Muscle of arm (tissue), 14 donors: ENCODE data around the gene SERPINB6. TPM values are rescaled to one million over a fixed set of nuclear protein-coding genes. Genes with fewer than 3 reads are reported as not detected.
A peak's percentile ranks its signal among the peaks of the same experiment; 100 is the strongest.
"Not testable (repeated sequence)": the region's sequence is repeated elsewhere in the genome, so short reads cannot be mapped to it uniquely, and the experiment has no call there.

Source experiments
- DNase-seq: peaks from one replicate; pipeline ENCODE4 v3.0.0-alpha.2; 2013
- long read RNA-seq, 11 donors: transcript quantifications; one replicate each; lab custom pipeline, GENCODE V29; 2026
- polyA plus RNA-seq, 12 donors: library from polyadenylated mRNA; unstranded; fragments of 120-200 nt; gene quantifications; one replicate each; pipeline ENCODE4 v1.2.1, GENCODE V29; 2013; ENCODE audit not compliant: insufficient read length in 12 of 12

The SERPINB6 gene
- 10 to 100 TPM in 11 of 12 donors, not detected in 1; 68.8 to 98.2 (median 78.3) TPM for polyA plus RNA-seq
- long read RNA-seq, donor 1, transcript SERPINB6-205 (7 exons, 1,315 nt): major isoform, 27 of 200 reads
- long read RNA-seq, donor 1, transcript SERPINB6-212 (6 exons, 3,265 nt): minor isoform, 8 of 200 reads
- long read RNA-seq, donor 1, transcript SERPINB6-216 (4 exons, 2,120 nt): minor isoform, 6 of 200 reads
- long read RNA-seq, donor 1, transcript SERPINB6-206 (7 exons, 1,375 nt): minor isoform, 7 of 200 reads
- long read RNA-seq, donor 1, partial matches to known transcripts: 143 of 200 reads
- long read RNA-seq, donor 1, other reads (novel, unspliced or antisense): 0 of 200 reads
- long read RNA-seq, donor 2, transcript SERPINB6-205 (7 exons, 1,315 nt): major isoform, 15 of 162 reads
- long read RNA-seq, donor 2, transcript SERPINB6-204 (7 exons, 1,370 nt): minor isoform, 8 of 162 reads
- long read RNA-seq, donor 2, partial matches to known transcripts: 127 of 162 reads
- long read RNA-seq, donor 2, other reads (novel, unspliced or antisense): 0 of 162 reads
- long read RNA-seq, donor 3, partial matches to known transcripts: 5 of 11 reads
- long read RNA-seq, donor 3, other reads (novel, unspliced or antisense): 0 of 11 reads
- long read RNA-seq, donor 4, partial matches to known transcripts: 19 of 24 reads
- long read RNA-seq, donor 4, other reads (novel, unspliced or antisense): 0 of 24 reads
- long read RNA-seq, donor 5, transcript SERPINB6-204 (7 exons, 1,370 nt): minor isoform, 10 of 51 reads
- long read RNA-seq, donor 5, transcript SERPINB6-205 (7 exons, 1,315 nt): major isoform, 19 of 51 reads
- long read RNA-seq, donor 5, partial matches to known transcripts: 6 of 51 reads
- long read RNA-seq, donor 5, other reads (novel, unspliced or antisense): 0 of 51 reads
- long read RNA-seq, donor 6, transcript SERPINB6-205 (7 exons, 1,315 nt): major isoform, 11 of 37 reads
- long read RNA-seq, donor 6, partial matches to known transcripts: 11 of 37 reads
- long read RNA-seq, donor 6, other reads (novel, unspliced or antisense): 0 of 37 reads
- long read RNA-seq, donor 7, transcript SERPINB6-205 (7 exons, 1,315 nt): major isoform, 5 of 21 reads
- long read RNA-seq, donor 7, partial matches to known transcripts: 5 of 21 reads
- long read RNA-seq, donor 7, other reads (novel, unspliced or antisense): 0 of 21 reads
- long read RNA-seq, donor 8, transcript SERPINB6-205 (7 exons, 1,315 nt): major isoform, 16 of 97 reads
- long read RNA-seq, donor 8, transcript SERPINB6-204 (7 exons, 1,370 nt): minor isoform, 13 of 97 reads
- long read RNA-seq, donor 8, partial matches to known transcripts: 59 of 97 reads
- long read RNA-seq, donor 8, other reads (novel, unspliced or antisense): 0 of 97 reads
- long read RNA-seq, donor 9, transcript SERPINB6-205 (7 exons, 1,315 nt): major isoform, 6 of 42 reads
- long read RNA-seq, donor 9, partial matches to known transcripts: 27 of 42 reads
- long read RNA-seq, donor 9, other reads (novel, unspliced or antisense): 0 of 42 reads
- long read RNA-seq, donor 10, transcript SERPINB6-205 (7 exons, 1,315 nt): major isoform, 13 of 42 reads
- long read RNA-seq, donor 10, partial matches to known transcripts: 21 of 42 reads
- long read RNA-seq, donor 10, other reads (novel, unspliced or antisense): 0 of 42 reads
- long read RNA-seq, donor 11, transcript SERPINB6-206 (7 exons, 1,375 nt): minor isoform, 8 of 85 reads
- long read RNA-seq, donor 11, transcript SERPINB6-204 (7 exons, 1,370 nt): minor isoform, 7 of 85 reads
- long read RNA-seq, donor 11, transcript SERPINB6-205 (7 exons, 1,315 nt): major isoform, 14 of 85 reads
- long read RNA-seq, donor 11, partial matches to known transcripts: 45 of 85 reads
- long read RNA-seq, donor 11, other reads (novel, unspliced or antisense): 0 of 85 reads

DNA sequence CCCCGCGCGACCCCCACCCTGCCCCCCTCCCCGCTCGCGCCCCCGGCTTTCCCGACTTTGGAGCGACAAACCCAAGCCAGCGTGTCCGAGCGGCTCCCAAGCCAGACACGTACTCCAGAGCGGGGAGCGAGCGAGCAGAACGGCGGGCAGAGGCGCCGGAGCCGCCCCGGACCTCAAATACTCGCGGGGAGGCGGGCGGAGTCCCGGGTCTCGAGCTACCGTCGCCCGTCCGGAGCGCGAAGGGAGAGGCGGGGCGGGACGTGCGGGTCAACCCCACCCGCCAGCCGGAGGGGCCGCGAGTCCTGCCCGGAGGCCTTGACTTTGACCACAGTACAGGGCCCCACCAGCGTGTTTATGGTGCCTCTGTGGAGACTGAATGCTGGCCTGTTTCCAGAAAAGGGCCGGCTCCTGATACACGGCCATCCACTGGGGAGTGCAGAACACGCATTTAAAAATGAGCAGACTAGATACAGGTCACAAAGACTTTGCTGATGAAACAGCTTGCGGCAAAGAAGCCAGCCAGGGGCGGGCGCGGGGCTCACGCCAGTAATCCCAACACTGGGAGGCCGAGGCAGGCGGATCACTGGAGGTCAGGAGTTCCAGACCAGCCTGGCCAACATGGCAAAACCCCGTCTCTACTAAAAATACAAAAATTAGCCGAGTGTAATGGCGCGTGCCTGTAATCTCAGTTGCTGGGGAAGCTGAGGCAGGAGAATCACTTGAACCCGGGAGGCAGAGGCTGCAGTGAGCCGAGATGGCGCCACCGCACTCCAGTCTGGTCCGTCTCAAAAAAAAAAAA, at the start of gene SERPINB6:
Gene SERPINB6 (minus strand): TSS at position 148 of the 799 bp plus-strand sequence. CDS start 12,235 bp downstream, outside the sequence.
- DNase-seq: peak; percentile 85

DNA sequence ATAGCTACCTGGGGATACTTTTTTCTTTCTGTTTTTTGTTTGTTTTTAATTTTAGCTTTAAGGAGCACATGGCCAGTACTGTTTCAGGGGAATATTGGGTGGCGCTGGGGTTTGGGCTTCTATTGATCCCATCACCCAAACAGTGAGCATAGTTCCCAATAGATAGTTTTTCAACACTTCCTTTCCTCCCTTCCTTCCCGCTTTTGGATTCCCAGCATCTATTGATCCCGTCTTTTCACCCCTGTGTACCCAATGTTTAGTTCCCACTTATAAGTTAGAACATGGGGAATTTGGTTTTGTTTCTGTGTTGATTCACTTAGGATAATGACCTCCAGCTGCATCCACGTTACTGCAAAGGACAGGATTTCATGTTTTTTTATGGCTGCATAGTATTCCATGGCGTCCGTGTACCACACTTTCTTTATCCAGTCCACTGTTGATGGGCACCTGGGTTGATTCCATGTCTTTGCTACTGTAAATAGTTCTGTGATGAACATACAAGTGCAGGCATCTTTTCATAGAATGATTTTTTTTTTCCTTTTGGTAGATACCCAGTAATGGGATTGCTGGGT, 48.5 kb upstream of the SERPINB6 start:
- no peak for DNase-seq

DNA sequence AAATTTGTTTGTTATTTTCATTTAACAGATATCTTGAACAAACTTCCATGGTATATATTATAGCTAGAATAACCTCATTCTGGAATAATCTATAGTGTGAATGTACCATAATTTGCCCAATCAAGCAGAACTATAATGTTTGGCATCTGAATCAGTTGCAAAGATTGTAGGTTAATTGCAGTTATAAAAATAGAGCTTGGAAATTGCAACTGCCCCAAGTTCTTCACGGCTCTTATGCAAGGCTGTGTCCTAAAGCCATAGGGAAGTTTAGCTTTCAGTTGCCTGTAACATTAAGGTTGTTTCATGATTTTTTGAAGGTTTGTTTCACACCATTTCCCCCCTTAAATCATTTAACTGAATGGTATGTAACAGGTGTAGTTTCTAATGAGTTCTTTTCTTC, 47.7 kb upstream of the SERPINB6 start:
- DNase-seq: no peak

DNA sequence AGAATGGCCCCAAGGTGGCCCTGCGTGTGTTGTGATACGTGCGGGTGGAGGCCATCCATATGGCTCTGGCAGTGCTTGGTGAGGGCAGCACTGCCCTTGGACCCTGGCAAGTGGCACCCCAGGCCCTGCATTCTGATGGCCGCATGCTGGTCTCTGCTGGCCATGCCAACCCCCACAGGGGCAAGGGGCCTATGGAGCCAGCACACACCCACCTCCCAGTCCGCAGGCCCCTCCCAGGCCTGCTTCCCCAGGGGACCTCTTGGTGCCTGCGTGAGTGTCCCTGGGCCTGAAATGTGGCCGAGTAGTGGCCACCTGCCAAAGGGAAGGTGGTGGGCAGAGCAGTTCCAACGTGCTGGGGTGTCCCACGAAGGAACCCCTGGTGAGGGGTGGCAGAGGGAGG, 45.9 kb upstream of the SERPINB6 start:
- DNase-seq: no peak

DNA sequence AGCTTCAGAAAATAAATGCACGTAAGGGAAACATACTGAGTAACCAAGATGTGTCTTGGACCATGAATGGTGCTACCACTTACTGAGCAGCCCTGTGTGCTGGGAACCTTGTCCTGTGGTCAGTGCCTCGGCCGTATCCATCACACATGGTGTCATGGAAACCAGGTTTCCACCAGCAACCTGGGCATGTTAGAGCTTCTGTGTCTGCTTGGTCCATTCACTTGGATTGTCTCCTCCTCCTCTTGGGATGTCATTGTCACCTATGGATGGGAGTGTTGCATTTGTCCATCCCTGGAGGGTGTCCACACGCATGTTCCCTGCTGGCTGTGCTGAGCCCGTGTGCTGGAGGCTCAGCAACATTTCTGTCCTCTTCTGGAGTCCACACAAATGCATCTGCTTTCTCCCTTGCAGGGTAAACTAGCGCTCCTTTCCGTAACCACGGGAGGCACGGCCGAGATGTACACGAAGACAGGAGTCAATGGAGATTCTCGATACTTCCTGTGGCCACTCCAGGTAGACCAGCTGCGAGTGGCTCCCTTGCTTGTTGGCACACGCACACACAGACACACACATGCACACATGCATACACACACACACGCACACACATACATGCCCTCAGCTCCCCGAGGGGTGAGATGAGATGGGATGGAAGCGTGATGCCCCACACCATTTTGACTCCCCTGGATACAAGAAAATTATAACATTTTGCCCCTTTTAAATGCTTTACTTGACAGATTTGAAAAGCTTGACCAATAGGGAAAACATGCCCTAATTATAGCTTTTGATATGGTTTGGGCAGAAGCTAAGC, 45.3 kb upstream of the SERPINB6 start:
- DNase-seq: no peak

DNA sequence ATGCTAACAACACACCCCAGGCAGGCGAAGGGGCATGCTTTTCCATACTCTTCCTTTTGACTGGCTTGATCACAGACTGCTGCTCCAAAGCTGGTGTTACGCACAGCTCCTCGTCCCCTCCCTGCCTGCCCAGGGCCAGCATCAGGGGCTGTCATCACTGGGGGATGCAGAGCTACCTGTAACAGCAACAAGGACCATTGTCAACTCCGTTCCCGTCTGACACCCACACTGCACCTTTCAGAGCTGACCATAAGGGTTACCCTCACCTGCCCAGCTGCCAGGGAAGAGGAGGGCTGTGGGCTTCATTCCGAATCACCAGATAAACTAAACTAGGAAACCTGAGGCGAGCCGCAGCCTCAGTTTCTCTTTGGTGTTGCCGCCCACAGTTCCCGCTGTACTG, 43.8 kb upstream of the SERPINB6 start:
- no peak for DNase-seq

DNA sequence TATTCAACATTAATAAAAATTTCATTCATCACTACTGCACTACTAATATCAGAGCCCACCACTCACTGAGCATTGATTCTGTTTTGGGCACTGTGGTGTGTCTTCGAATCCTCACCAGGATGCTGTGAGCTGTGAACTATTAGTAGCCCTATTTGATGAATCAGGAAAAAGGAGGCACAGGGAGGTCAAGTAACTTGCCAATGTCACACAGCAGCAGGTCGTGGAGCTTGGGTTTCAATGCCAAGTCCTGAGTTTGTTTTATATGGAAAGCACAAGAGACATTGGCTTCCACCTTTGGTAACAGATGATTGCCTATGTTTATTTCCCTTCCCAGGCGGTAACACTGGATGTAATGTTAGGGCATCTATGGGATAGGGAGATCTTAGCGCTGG, 43.3 kb upstream of the SERPINB6 start:
- no peak for DNase-seq

DNA sequence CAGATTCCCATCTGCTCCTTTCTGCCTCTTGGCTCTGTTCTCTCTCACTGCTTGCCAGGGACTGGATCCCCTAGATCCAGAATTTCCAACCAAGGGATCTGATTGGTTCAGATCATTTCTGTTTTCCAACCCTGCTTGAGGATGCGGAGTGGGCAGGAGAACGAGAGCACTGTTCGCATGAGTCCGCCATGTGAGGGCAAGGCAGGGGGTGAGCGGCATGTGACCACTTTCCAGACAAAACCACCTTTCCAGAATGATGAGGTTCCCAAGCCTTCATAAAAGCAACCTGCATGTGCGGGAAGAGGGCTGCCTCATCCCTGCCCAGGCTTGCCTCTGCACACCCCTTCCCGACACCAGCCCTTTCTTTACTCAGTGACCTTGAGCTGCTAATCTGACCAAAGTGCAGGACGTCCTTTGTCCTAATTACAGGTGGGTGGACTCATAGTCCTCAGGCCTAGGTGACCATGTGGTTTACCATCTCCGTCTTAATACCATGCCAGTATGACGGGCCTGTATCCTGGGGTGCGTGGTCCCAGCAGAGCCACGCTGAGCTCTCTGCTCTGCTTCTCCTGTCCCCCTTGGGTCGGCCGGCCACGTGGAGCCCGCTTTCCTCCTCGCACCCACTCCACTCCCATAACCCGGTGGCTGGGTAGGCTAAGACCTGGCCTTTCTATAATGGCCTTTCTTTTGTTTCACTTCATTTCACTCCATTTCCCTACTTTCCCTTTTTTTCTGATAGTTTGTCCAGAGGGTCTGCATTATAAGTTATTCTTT, 42.7 kb upstream of the SERPINB6 start:
- DNase-seq: no peak

DNA sequence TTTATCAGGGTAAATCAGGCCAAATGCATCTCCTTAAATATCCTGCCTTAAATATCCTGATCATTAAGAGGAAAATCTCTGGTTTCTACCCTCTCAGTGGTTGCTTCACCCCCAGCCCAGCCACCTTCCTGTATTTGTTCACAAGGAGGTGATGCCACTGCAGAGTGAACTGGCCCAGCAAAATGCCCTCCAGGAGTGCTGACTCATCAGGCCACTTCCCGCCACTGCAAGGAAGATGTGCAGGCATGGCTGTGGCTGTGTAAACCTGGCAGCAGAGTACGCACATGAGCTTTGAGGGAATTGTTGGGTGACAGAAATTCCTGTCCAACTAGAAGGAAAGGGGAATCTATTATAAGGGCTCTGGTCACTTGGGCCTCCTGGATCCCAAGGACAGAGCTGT, 42.1 kb upstream of the SERPINB6 start:
- DNase-seq: no peak

DNA sequence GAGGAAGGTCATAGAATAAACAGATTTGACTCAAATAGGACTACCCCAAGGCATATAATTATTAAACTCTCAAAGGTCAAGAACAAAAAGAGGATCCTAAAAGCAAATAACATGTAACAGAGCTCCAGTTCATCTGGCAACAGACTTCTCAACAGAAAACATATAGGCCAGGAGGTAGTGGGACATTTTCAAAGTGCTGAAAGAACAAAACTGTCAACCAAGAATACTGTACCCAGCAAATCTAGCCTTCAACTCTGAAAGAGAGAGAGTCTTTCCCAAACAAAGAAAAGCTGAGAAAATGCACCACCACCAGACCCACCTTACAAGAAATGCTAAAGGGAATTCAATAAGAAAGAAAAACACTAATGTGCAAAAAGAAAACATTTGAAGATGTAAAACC, 40.2 kb upstream of the SERPINB6 start:
- DNase-seq: no peak

DNA sequence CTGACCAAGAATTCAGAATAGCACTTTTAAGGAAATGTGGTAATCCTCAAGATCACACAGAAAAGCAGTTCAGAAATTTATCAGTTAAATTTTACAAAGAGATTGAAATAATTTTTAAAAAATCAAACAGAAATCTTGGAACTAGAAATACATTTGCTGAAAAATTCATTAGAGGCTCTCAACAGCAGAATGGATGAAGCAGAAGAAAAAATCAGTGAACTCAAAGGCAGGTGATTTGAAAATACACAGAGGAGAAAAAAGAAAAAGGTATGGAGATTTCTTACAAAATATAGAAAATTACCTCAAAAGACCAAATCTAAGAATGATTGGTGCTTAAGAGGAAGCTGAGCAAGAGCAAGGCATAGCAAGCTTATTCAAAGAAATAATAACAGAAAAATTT, 39.8 kb upstream of the SERPINB6 start:
- DNase-seq: no peak

DNA sequence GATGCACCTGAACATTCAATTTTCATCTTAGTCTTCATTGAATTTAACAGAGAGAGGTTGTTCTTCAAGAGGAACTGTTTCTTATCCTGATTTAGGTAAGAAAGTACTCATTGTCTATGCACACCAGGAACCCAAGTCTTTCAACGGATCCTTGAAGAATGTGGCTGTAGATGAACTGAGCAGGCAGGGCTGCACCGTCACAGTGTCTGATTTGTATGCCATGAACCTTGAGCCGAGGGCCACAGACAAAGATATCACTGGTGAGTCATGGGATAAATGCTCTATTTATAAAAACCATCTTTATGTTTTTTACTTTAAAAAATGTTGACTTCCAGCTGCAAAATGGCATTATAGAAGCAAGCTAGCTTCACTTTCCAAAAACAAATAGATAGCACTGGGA, 38.6 kb upstream of the SERPINB6 start:
- no peak for DNase-seq

DNA sequence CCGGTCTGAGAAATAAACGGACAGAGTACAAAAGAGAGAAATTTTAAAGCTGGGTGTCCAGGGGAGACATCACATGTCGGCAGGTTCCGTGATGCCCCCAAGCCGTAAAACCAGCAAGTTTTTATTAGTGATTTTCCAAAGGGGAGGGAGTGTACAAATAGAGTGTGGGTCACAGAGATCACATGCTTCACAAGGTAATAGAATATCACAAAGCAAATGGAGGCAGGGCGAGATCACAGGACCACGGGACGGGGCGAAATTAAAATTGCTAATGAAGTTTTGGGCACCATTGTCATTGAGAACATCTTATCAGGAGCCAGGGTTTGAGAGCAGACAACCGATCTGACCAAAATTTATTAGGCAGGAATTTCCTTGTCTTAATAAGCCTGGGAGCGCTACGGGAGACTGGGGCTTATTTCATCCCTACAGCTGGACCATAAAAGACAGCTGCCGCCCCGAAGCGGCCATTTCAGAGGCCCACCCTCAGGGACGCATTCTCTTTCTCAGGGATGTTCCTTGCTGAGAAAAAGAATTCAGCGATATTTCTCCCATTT, 37.4 kb upstream of the SERPINB6 start:
- not testable (repeated sequence) for DNase-seq

DNA sequence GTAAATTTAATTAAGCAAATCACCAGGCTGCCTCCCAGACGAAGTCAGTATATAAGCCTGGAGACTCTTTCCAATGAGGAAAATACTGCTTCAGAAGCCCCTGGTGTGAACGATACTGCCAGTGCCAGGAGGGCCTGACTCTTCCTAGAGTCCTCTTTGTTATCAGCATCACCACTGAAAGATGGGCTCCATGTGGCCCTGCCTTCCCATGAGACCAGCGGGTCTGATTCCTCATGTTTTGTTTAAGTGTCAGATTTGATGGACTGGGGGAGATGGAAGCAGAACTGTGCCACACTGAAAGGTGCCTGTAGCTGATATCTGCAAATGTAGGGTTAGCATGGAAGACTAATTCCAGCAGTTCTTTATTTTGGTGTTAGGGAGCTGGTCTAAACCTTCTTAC, 36.2 kb upstream of the SERPINB6 start:
- no peak for DNase-seq

DNA sequence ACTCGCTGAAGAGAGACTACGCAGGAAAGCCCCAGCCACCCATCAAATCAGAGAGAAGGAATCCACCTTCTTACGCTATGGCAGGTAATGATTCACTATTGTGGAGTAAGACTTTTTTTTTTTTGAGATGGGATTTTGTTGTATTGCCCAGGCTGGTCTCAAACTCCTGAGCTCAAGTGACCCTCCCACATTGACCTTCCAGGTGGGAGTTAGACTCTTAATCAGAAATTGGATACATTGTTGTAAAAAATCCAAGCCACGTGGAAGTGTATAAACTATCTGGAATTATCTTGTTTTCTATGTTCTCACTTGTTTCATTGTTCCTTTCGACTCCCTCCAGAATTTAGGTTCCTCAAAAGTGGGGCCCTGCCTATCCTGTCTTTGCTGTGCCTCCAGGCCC, 35.1 kb upstream of the SERPINB6 start:
- no peak for DNase-seq

DNA sequence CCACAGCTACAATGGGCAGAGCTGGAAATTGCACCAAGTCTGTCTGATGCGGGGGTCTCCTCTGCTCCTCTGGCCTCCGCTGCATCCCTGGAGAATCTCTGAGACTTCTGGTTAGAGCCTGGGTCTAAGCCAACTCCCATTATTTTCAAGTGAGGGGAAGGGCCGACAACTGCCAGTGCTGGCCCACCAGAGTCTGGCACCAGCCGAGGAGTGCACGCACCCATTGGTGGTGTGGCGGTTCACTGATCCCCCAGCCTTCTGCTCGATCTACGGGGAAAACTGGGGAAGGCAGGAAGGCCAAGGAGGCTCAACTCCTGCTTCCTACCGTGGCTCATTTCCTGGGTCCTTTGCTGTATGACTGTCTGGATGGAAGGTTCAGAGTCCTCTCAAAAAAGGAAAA, 34.5 kb upstream of the SERPINB6 start:
- no peak for DNase-seq

DNA sequence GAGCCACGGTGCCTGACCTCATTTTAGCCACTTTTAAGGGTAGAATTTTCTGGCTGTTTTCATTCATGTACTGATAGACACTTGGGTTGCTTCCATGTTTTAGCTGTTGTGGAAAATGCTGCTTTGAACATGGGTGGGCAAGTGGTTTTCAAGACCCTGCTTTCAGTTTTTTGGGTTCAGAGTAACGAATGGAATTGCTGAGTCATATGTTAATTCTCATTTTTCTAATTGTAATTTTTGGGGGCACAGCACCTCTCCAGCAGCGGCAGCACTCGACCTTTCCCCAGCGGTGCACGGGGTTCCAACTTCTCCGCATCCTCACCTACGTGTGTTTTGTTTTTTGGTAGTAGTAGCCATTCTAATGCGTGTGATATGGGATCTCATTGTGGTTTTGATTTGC, 33.7 kb upstream of the SERPINB6 start:
- no peak for DNase-seq
